Endothelial cell of coronary artery (primary cell): ENCODE results near the gene AIRE. TPM values are rescaled to one million over a fixed set of nuclear protein-coding genes. Genes with fewer than 3 reads are reported as not detected.

ENCODE experiments used
- total RNA-seq: library from RNA; depleted of rRNA; stranded (reverse); fragments of >200 nt; gene quantifications from 2 replicates; pipeline ENCODE4 v1.2.3, GENCODE V29; 2014

The AIRE gene
- total RNA-seq = under 0.01 TPM in 1 of 2 replicates, not detected in the other

DNA sequence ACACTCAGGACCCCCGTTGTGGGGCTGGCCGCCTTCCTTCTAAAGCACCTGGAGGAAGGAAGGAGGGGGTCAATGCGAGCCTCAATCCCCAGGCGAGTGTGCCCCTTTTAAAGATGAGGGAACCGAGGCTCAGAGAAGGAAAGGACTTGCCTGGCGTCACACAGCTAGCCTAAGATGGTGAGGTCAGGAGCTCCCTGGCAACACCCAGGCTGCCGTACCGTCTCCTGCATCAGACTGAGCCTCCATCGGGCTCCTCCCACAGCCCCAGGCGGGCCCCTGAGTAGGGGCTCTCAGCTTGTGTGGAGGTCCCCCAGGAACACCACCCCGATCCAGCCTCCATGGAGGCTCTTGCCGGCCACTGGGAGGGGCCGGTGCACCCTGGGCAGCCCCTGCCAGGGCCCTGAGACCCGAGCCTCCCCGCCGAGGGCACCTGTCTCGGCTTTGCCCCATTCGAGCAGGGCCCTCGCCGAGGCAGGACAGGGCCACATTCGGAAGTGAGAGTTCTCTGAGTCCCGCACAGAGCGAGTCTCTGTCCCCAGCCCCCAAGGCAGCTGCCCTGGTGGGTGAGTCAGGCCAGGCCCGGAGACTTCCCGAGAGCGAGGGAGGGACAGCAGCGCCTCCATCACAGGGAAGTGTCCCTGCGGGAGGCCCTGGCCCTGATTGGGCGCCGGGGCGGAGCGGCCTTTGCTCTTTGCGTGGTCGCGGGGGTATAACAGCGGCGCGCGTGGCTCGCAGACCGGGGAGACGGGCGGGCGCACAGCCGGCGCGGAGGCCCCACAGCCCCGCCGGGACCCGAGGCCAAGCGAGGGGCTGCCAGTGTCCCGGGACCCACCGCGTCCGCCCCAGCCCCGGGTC, at the start of gene AIRE:
AIRE (plus strand) TSS at position 739 of the 855 bp plus-strand sequence. CDS start 131 bp downstream, outside the sequence.

DNA sequence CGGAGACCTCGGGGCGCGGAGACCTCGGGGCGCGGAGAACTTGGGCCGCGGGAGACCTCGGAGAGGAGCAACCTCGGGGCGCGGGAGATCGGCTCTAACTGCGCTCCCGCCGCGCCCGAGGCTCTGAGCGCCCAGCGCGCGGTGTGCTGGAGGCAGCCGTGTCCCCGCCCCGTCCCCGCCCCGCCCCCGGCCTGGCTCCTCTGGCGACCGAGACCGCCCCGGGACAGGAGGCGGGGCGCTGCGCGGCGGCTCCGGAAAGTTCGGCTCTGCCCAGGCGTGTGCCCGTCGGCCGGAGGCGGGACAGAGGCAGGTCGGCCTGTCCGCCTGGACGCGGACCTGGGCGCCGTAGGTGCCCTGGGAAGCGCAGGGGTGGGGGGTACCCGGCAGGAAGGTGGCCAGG, 44.8 kb upstream of the AIRE start, which contains the start of gene ICOSLG:
ICOSLG (minus strand) TSS at position 102 of the 400 bp plus-strand sequence. CDS start 126 bp downstream, outside the sequence.

DNA sequence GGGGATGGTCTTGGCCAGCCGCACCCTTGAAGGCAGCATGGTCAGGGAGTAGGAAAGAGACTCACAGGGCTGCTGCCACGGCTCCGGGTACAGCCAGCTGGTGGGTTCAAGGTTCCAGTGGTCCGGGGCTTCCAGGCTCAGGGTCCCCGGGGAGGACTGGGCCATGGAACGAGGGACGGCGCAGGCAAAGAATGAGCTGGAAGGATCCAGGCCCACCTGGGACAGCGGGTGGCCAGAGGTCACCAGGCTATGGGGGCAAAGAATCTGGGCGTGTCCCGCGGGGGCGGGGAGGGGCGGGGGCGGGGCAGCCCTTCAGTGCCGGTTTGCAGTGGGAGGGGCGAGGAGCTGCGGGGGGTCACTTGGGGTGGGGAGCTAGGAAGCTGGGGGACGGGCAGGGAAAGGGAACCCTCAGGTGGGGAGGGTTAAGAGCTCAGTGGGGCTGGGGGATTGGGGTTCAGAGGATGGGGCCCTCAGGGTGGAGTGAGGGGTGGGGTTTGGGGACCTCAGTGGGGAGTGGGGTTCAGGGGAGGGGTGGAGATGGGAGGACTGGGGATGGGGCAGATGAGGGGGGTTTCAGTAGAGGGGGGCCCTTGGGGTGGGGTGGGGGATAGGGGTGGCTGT, 23.9 kb upstream of the AIRE start, which contains the start of gene DNMT3L:
DNMT3L (minus strand) TSS at position 223 of the 621 bp plus-strand sequence. CDS start 638 bp downstream, outside the sequence.

DNA sequence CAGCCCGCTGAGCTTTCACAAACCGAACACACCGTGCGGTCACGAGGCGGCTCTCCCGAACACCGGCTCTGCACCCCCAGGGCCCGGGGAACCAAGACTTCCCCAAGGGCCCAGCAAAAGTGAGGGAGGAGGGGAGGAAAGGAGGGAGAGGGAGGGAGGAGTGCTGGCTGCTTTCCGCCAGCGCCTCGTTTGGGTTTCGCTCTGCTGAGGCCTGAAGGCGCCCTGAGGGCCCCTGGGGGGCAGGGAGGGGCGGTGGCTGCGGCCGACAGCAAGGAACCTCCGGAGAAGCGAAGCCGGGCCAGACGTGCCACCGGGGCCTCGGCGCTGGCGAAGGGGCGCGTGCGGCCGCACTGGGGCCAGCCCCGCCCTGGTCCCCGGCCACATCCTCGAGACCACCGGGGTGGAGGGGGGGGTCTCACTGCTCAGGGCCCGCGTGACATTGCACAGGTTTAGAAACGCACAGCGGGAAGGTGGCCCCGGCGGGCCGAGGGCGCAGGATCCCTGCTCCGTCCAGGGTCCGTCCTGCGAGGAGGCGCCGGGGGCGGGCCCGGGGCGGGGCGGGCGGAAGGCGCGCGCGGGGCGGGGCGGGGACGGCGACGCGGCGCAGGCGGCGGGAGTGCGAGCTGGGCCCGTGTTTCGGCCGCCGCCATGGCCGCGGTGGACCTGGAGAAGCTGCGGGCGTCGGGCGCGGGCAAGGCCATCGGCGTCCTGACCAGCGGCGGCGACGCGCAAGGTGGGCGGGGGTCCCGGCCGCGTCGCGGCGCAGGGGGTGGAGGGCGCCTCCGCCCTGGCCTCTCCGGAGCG, 14.0 kb downstream of the AIRE start, which contains the start of gene PFKL:
PFKL (plus strand) TSS at position 596 of the 804 bp plus-strand sequence; CDS start at position 649, 53 bp downstream.

DNA sequence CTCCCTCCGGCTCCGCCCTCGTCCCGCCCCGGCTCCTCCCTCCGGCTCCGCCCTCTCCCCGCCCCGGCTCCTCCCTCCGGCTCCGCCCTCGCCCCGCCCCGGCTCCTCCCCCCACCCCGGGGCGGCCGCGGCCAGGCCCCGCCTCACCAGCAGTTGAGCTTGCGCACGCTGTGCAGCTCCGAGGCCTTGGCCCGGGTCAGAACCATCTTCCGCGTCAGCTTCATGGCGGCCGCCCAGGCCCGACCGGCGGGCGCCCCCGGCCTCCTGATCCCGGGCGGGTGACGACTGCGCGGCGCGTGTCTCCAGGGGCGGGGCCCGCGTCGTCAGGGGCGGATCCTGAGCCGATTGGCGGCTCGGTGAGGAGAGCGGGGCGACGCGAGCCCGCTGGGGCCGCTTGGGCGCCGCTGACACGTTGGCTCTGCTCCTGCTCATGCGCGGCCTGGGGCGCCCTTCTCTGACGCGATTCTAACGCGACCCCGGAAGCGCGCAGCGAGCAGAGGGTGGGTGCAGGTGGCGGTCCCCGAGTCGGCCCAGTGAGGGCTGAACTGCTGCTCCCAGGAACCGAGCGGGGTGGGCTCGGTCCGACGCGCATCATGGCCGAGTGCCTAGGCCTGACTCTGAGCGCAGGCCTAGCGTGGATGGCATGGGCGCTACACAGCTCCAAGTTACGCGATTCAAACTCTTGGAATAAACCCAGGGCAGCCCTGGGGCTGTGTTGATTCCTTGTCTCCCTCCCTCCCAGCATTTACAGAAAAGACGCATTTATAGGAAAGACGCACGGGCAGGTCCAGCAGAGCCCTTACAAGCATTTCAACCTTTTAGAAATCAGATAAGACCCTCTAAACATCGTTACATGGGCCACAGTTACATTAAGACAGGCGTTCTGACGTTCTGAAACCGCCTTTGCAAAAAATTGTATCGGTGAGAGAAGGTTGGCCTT, 53.6 kb downstream of the AIRE start, which contains the start of gene CFAP410:
CFAP410 (minus strand) TSS at position 420 of the 940 bp plus-strand sequence; CDS start at position 224, 196 bp downstream.

Other genes starting within 250 kb of the AIRE start
- 4.0 and 27.4 TPM in 2 replicates for gene PWP2, start 178.5 kb upstream of the AIRE start, total RNA-seq
- gene GATD3, start 152.2 kb upstream of the AIRE start, total RNA-seq = 20.4 and 33.9 TPM in 2 replicates
- gene ICOSLG, start 44.9 kb upstream of the AIRE start, total RNA-seq = 0.54 and 1.3 TPM in 2 replicates
- gene DNMT3L, start 24.0 kb upstream of the AIRE start, total RNA-seq = not detected in 2 replicates
- 240 and 386 TPM in 2 replicates for gene PFKL, start 14.2 kb downstream of the AIRE start, total RNA-seq
- gene CFAP410, start 53.5 kb downstream of the AIRE start, total RNA-seq = 4.9 and 6.1 TPM in 2 replicates
- gene TRPM2, start 67.7 kb downstream of the AIRE start, total RNA-seq = under 0.01 and 0.18 TPM in 2 replicates
- 0.99 and 1.2 TPM in 2 replicates for gene LRRC3, start 169.6 kb downstream of the AIRE start, total RNA-seq